Natural killer cell (primary cell): Measurements from ENCODE around the gene VAMP1. TPM values are rescaled to one million over a fixed set of nuclear protein-coding genes. Genes with fewer than 3 reads are reported as not detected.

Experiments
- ATAC-seq, 3 donors: fragments of 150-1000 bp in 2 of 3; fragments of 200-7000 bp in 1 of 3; cut with Tn5 transposase; 1 replicate in 1 of 3; 2 replicates in 2 of 3; pipeline ENCODE4 v1.10.0; 2021; ENCODE audit warnings: mild to moderate bottlenecking in 2 of 3, moderate library complexity in 2 of 3
- DNase-seq, 2 donors: peaks; one replicate each; pipeline versions ENCODE4 v3.0.0 to v3.0.0-alpha.2; 2013 to 2021; ENCODE audit warnings: mixed read lengths in 1 of 2
- H3K27ac ChIP-seq: one replicate; pipeline ENCODE4 v1.5.1; 2013; ENCODE audit warnings: mild to moderate bottlenecking, low read length
- H3K27me3 ChIP-seq: one replicate; pipeline ENCODE4 v1.6.1; 2013; ENCODE audit warnings: low read length; ENCODE audit not compliant: control insufficient read depth, insufficient read depth
- H3K36me3 ChIP-seq: one replicate; pipeline ENCODE4 v1.6.1; 2013; ENCODE audit warnings: low read length; ENCODE audit not compliant: control insufficient read depth, insufficient read depth
- H3K4me1 ChIP-seq: one replicate; pipeline ENCODE4 v1.6.1; 2013; ENCODE audit warnings: low read length; ENCODE audit not compliant: control insufficient read depth, insufficient read depth
- H3K4me3 ChIP-seq: one replicate; pipeline ENCODE4 v1.5.1; 2013; ENCODE audit warnings: low read length
- H3K9me3 ChIP-seq: one replicate; pipeline ENCODE4 v1.6.1; 2013; ENCODE audit warnings: low read length; ENCODE audit not compliant: control insufficient read depth, insufficient read depth
- H3K27ac Mint-ChIP-seq, 2 donors: one replicate each; pipeline ENCODE4 v1.8.0; 2022; ENCODE audit warnings: mild to moderate bottlenecking in 2 of 2, mixed read lengths in 2 of 2, moderate library complexity in 1 of 2
- H3K27me3 Mint-ChIP-seq, 2 donors: one replicate each; pipeline ENCODE4 v1.8.0; 2022; ENCODE audit warnings: low read depth in 2 of 2, mixed read lengths in 2 of 2
- H3K36me3 Mint-ChIP-seq: one replicate; pipeline ENCODE4 v1.8.0; 2022; ENCODE audit warnings: mixed read lengths
- H3K4me1 Mint-ChIP-seq, 2 donors: one replicate each; pipeline ENCODE4 v1.8.0; 2022; ENCODE audit warnings: mixed read lengths in 2 of 2
- H3K4me3 Mint-ChIP-seq: one replicate; pipeline ENCODE4 v1.8.0; 2022; ENCODE audit warnings: mild to moderate bottlenecking, moderate library complexity, mixed read lengths
- H3K9me3 Mint-ChIP-seq, 2 donors: one replicate each; pipeline ENCODE4 v1.8.0; 2022; ENCODE audit warnings: mixed read lengths in 2 of 2
- WGBS: methylation state at CpG from one replicate; pipeline ENCODE4 v1.1.7; 2013; ENCODE audit warnings: missing lambda C conversion rate; ENCODE audit not compliant: insufficient coverage; 5-methylcytosine and 5-hydroxymethylcytosine counted together
- intact Hi-C: fragments of 100-400 bp; cut with micrococcal nuclease; formaldehyde crosslinking; loops from one replicate; pipeline ENCODE4 v1.14.2; 2022
- total RNA-seq, 4 donors: library from RNA; stranded (reverse); fragments of 120-200 nt in 1 of 4; gene quantifications; one replicate each; pipeline versions ENCODE4 v1.2.3 to v1.2.4, GENCODE V29; 2013 to 2022
- TF ChIP-seq, protein P1 (sequence below): fragments of 200-600 bp; IDR thresholded peaks from one replicate; pipeline ENCODE4 v1.8.0; 2022; ENCODE audit warnings: antibody characterized with exemption

VAMP1 gene
- total RNA-seq, 3 donors from 2014 or later (not counting 1 experiment from before 2014, with no cell fraction given) = 81.0 to 84.3 (median 83.8) TPM

DNA sequence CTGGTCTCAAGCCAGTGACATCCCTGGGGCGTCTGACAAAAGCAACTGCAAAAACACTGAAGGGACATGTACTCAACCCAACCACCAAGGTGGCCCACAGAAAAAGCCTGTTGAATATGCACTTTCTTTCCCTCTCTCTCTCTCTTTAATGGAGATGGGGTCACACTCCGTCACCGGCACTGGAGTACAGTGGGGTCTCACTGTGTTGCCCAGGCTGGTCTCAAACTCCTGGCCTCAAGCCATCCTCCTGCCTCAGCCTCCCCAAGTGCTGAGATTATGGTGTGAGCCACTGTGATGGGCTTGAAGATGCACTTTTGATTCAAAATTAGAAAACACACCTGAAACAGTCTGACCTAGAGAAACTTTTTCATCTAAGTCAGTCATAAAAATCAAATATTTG, 32.9 kb downstream of the VAMP1 start:
- no peaks in the 10 kb centered on the region for H3K27me3 ChIP-seq
- H3K36me3 ChIP-seq = no peaks in the 10 kb centered on the region
- DNase-seq = no peak
- Mint-ChIP-seq H3K4me1 (peaks cover 0 to 6% of the 10 kb centered on the region in 2 donors), H3K4me3 (no peak overlapping the region), H3K27me3 (no peaks in the 10 kb centered on the region), H3K27ac (no peak overlapping the region), H3K9me3 (no peaks in the 10 kb centered on the region), H3K36me3 (no peaks in the 10 kb centered on the region)
- 98% methylated on average over 3 of the region's 3 CpGs for WGBS
- no peak for ATAC-seq
- no peaks in the 10 kb centered on the region for H3K9me3 ChIP-seq
- H3K27ac ChIP-seq = no peak overlapping the region
- peaks cover 2% of the 10 kb centered on the region for H3K4me1 ChIP-seq
- TF ChIP-seq, protein P1, sequence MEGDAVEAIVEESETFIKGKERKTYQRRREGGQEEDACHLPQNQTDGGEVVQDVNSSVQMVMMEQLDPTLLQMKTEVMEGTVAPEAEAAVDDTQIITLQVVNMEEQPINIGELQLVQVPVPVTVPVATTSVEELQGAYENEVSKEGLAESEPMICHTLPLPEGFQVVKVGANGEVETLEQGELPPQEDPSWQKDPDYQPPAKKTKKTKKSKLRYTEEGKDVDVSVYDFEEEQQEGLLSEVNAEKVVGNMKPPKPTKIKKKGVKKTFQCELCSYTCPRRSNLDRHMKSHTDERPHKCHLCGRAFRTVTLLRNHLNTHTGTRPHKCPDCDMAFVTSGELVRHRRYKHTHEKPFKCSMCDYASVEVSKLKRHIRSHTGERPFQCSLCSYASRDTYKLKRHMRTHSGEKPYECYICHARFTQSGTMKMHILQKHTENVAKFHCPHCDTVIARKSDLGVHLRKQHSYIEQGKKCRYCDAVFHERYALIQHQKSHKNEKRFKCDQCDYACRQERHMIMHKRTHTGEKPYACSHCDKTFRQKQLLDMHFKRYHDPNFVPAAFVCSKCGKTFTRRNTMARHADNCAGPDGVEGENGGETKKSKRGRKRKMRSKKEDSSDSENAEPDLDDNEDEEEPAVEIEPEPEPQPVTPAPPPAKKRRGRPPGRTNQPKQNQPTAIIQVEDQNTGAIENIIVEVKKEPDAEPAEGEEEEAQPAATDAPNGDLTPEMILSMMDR = no peak
- intact Hi-C loops = no loop called here
- H3K4me3 ChIP-seq = no peak overlapping the region

DNA sequence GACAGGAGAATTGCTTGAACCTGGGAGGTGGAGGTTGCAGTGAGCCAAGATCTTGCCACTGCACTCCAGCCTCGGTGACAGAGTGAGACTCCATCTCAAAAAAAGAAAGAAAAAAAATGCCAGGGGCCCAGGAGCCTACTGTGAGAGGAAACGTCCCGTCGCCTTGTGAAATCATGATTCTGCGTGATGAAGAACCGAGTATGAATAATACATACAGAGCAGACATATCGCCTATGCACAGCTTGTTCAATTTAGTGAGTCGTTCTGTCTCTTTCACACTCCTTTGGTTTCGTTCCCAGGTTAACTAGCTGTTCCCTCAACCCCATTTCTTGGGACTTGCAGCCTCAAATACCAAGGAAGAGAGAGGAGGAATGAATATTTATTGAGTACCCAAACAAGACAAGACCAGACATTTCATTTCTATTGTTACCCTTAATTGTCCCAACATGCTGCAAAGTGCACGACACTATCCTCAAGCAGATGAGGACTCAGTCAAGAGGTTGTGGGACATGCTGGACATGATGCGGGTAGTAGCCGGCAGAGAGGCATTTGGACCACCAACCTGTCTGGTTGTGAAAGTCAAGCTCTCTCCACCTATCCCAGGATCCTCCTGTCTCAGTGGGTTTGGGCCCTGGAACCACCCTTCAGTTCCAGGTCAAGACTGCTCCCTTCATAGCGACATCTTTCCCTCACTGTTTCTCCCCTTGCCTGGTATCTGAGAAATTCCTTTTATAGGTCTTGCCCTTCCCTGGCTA, 34.3 kb downstream of the VAMP1 start:
- ATAC-seq (no peak), DNase-seq (no peak)
- Histone ChIP-seq H3K4me1 (no peaks in the 10 kb centered on the region), H3K27me3 (no peaks in the 10 kb centered on the region), H3K4me3 (no peak overlapping the region), H3K36me3 (no peaks in the 10 kb centered on the region), H3K27ac (no peak overlapping the region), H3K9me3 (no peaks in the 10 kb centered on the region)
- peaks cover 1 to 8% of the 10 kb centered on the region in 2 donors for H3K4me1 Mint-ChIP-seq
- TF ChIP-seq, protein P1 = no peak
- H3K27ac Mint-ChIP-seq = no peak overlapping the region
- no peaks in the 10 kb centered on the region for H3K36me3 Mint-ChIP-seq
- H3K27me3 Mint-ChIP-seq = no peaks in the 10 kb centered on the region
- intact Hi-C loops = no loop called here
- 95% methylated on average over 12 of the region's 13 CpGs for WGBS
- no peak overlapping the region for H3K4me3 Mint-ChIP-seq
- no peaks in the 10 kb centered on the region for H3K9me3 Mint-ChIP-seq

DNA sequence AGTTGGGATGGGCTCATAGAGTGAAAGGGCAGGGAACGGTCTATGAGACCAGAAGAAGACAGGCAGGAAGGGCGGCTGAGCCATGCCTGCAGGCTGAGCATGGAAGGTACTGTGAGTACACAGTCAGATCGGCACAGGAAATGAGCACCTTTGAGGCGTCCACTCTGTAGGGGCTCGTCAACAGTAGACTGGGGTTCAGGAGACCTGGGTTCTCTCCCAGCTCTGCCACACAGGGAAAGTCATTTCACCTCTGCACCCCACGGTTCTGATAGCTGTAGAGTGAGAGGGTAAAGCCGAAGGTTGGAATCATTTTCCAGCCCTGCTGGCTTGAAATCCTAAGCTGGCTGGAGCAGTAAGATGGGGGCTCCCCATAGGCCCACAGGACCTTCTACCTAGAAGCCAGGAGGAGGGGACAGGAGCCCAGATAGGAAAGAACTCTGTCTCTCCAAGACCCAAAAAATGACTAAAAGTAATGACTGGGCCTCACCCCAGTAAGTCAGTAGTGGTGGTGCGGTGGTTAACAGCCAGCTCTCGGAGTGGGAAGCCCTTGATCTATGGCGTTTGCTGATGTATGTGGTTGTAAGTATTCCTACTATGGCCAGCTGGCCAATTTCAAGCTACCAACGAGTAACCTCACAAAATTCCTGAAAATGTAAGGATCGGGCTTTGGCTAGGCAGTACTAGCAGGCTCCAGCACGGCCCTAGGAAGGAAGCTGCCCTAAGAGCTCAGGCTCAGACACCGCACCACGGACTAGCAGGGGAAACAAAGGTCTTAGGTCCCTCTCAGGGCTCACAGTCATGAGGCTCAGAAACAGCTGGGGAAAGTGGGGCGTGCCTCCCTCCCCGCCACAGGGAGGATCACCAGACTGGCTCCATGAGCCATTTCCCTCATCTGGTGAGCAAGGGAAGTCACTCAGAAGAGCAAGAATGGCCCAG, 36.0 kb downstream of the VAMP1 start:
- no peak overlapping the region for H3K4me3 Mint-ChIP-seq

More for the DNA sequence above, 36.0 kb downstream of the VAMP1 start:
- Histone ChIP-seq H3K4me1 (peaks cover 8% of the 10 kb centered on the region), H3K9me3 (no peaks in the 10 kb centered on the region), H3K4me3 (no peak overlapping the region), H3K27ac (no peak overlapping the region), H3K27me3 (no peaks in the 10 kb centered on the region), H3K36me3 (no peaks in the 10 kb centered on the region)
- 88% methylated on average over 17 of the region's 17 CpGs for WGBS
- peak in 1 of 2 donors; percentile 73 for DNase-seq
- Mint-ChIP-seq H3K27ac (no peak overlapping the region), H3K4me1 (peaks cover 14 to 21% of the 10 kb centered on the region in 2 donors), H3K36me3 (no peaks in the 10 kb centered on the region), H3K9me3 (no peaks in the 10 kb centered on the region), H3K27me3 (no peaks in the 10 kb centered on the region)
- no peak for ATAC-seq
- TF ChIP-seq, protein P1 = no peak
- intact Hi-C loops = no loop called here
